ENCODE results near the gene CASKIN2. TPM values are rescaled to one million over a fixed set of nuclear protein-coding genes. Genes with fewer than 3 reads are reported as not detected.
"Not testable (repeated sequence)": the region's sequence is repeated elsewhere in the genome, so short reads cannot be mapped to it uniquely, and the experiment has no call there.

Gene CASKIN2
- total RNA-seq, 1 donor, result 0.10 TPM

- no peaks in the 10 kb centered on the region for H3K27me3 ChIP-seq (ENCODE audit: insufficient read depth, low read length)
- peaks cover 27% of the 10 kb centered on the region for H3K4me1 ChIP-seq (ENCODE audit: insufficient read depth, low read length)
- no peak overlapping the region for H3K4me3 ChIP-seq (ENCODE audit: low read length)
- no peaks in the 10 kb centered on the region for H3K9me3 ChIP-seq (ENCODE audit: low read depth, low read length)
These were observed 19.8 kb upstream of the CASKIN2 start for GRCh38 chr17:75535119-75535537.

GRCh38 chr17:75531721-75532072 is 16.4 kb upstream of the CASKIN2 start:
- H3K4me1 ChIP-seq (ENCODE audit: insufficient read depth, low read length), result peaks cover 33% of the 10 kb centered on the region
- no peaks in the 10 kb centered on the region for H3K27me3 ChIP-seq (ENCODE audit: insufficient read depth, low read length)
- no peaks in the 10 kb centered on the region for H3K9me3 ChIP-seq (ENCODE audit: low read depth, low read length)
- no peak overlapping the region for H3K4me3 ChIP-seq (ENCODE audit: low read length)

GRCh38 chr17:75530837-75531720 is 15.7 kb upstream of the CASKIN2 start:
- H3K4me1 ChIP-seq (ENCODE audit: insufficient read depth, low read length), result peaks cover 36% of the 10 kb centered on the region
- H3K4me3 ChIP-seq (ENCODE audit: low read length), result no peak overlapping the region
- peaks cover 5% of the 10 kb centered on the region for H3K27me3 ChIP-seq (ENCODE audit: insufficient read depth, low read length)
- H3K9me3 ChIP-seq (ENCODE audit: low read depth, low read length), result no peaks in the 10 kb centered on the region

GRCh38 chr17:75526555-75527270 is 11.4 kb upstream of the CASKIN2 start:
- H3K4me1 ChIP-seq (ENCODE audit: insufficient read depth, low read length), result peaks cover 24% of the 10 kb centered on the region
- no peaks in the 10 kb centered on the region for H3K9me3 ChIP-seq (ENCODE audit: low read depth, low read length)
- peaks cover 5% of the 10 kb centered on the region for H3K27me3 ChIP-seq (ENCODE audit: insufficient read depth, low read length)
- peak overlapping the region; percentile 51 for H3K4me3 ChIP-seq (ENCODE audit: low read length)

DNA sequence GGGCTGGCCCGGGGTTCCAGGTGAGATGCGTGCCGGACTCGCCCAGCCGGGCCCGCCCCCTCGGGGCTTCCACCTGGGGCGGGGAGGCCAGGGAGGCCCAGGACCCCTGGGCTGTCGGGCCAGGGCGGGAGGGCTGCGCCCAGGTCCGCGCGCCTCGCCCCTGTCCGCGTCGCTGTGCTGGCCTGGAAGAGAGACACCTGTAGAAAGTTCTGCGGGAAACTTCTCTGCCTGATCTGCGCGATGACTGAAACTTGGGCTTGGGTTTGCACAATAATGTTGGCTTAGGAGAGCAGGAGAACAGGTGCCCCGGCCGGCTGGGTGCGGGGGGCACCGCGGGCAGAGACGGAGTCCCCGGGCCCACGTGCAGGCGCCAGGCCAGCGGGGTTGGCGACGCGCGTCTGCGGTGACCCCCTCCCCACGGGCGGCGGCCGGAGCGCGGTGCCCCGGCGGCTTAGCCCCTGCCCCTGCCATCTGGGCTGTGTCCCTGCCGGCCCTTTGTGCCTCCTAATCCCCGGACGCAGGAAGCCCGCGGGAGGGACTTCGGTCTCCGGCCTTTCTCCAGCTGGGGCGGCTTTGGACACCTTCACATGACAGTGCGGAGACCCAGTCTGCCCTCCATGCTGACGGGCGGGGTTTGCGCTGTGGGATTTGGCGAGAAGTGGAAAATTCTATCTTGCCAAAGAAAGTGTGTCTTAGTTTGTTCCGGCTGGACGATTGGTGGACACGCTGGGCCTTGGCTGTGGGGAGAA is 10.6 kb upstream of the CASKIN2 start:
- Histone ChIP-seq H3K4me1 (ENCODE audit: insufficient read depth, low read length) (peaks cover 24% of the 10 kb centered on the region), H3K4me3 (ENCODE audit: low read length) (peak overlapping the region; percentile 51), H3K9me3 (ENCODE audit: low read depth, low read length) (no peaks in the 10 kb centered on the region), H3K27me3 (ENCODE audit: insufficient read depth, low read length) (peaks cover 5% of the 10 kb centered on the region)

DNA sequence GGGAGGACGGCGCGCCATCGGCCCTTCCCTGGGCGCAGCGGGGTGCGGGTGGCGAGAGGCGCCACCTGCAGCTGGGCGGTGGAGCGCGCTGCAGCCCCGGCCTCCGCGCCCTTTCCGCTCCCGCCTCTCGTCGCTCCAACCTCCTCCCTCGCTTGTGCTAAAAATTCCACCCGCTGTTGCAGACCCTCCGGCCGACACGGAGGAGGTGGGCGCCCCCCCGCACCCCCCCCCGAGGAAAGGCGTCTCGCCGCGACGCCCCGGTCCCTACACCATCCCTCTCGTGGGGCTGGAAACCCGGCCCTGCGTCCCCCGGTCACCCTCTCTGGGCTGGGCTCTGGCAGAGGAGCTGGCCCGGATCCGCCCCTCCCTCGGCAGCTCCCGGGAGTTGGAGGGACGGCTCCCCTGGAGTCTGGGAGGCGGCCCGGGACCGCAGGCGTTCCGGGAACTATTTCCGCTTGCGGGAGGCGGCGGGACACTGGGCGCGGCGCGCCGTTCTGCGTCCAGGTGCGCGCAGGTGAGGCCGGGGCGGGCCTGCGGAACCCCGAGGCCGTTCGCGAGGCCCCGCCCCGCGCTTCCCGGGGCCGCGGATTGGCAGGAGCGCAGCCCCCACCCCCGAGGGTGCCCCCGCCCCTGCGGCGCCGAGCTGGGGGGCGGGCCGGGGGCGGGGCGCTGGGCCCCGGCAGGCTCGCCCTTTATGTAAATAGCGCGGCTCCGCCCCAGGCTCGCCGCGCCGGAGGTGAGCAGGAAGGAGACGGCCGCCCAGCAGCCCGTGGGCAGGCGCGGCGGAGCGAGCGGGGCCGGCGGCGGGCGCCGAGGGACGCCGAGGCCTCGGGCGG is 9.9 kb upstream of the CASKIN2 start, which contains the start of gene LLGL2:
LLGL2 (plus strand) TSS at position 728 of the 836 bp plus-strand sequence. CDS start 17,730 bp downstream, outside the sequence.
- peaks cover 24% of the 10 kb centered on the region for H3K4me1 ChIP-seq (ENCODE audit: insufficient read depth, low read length)
- H3K27me3 ChIP-seq (ENCODE audit: insufficient read depth, low read length), result peaks cover 5% of the 10 kb centered on the region
- no peaks in the 10 kb centered on the region for H3K9me3 ChIP-seq (ENCODE audit: low read depth, low read length)
- H3K4me3 ChIP-seq (ENCODE audit: low read length), result peak within 1 kb of the TSS; percentile 51

DNA sequence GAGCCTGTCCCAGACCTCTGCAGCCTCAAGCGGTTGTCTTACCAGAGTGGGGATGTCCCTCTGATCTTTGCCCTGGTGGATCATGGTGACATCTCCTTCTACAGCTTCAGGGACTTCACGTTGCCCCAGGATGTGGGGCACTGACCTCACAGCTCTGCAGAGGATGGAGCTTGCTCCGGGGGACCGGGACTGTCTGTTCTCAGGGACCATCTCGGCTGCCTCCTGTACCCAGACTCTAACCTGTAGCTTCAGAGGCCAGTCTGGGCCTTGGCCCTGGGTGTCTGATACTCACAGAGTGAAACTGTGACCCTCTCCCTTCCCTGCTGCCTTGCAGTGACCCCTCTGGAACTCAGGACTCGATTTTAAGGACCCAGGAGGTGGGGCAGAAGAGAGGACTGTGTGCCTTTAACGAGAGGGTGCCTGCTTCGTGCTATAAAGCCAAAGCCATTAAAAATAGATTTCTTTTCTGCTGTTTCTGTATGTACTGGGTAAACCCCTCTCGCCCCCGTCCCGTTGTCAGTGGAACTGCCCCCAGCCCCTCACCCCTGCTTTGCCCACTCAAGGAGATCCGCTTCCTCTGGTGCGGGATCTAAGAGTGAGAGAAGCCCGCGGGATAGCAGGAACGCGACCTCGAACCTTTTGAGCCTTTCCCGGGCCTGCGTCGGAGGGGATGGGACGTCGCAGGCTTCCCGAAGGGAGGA is 9.1 kb upstream of the CASKIN2 start:
- peak overlapping the region; percentile 51 for H3K4me3 ChIP-seq (ENCODE audit: low read length)
- no peaks in the 10 kb centered on the region for H3K9me3 ChIP-seq (ENCODE audit: low read depth, low read length)
- H3K27me3 ChIP-seq (ENCODE audit: insufficient read depth, low read length), result peaks cover 5% of the 10 kb centered on the region
- peaks cover 25% of the 10 kb centered on the region for H3K4me1 ChIP-seq (ENCODE audit: insufficient read depth, low read length)

- H3K4me3 ChIP-seq (ENCODE audit: low read length), result no peak overlapping the region
- peaks cover 32% of the 10 kb centered on the region for H3K4me1 ChIP-seq (ENCODE audit: insufficient read depth, low read length)
- no peaks in the 10 kb centered on the region for H3K9me3 ChIP-seq (ENCODE audit: low read depth, low read length)
- H3K27me3 ChIP-seq (ENCODE audit: insufficient read depth, low read length), result peaks cover 5% of the 10 kb centered on the region
These were observed 8.3 kb upstream of the CASKIN2 start for GRCh38 chr17:75523647-75524046.

DNA sequence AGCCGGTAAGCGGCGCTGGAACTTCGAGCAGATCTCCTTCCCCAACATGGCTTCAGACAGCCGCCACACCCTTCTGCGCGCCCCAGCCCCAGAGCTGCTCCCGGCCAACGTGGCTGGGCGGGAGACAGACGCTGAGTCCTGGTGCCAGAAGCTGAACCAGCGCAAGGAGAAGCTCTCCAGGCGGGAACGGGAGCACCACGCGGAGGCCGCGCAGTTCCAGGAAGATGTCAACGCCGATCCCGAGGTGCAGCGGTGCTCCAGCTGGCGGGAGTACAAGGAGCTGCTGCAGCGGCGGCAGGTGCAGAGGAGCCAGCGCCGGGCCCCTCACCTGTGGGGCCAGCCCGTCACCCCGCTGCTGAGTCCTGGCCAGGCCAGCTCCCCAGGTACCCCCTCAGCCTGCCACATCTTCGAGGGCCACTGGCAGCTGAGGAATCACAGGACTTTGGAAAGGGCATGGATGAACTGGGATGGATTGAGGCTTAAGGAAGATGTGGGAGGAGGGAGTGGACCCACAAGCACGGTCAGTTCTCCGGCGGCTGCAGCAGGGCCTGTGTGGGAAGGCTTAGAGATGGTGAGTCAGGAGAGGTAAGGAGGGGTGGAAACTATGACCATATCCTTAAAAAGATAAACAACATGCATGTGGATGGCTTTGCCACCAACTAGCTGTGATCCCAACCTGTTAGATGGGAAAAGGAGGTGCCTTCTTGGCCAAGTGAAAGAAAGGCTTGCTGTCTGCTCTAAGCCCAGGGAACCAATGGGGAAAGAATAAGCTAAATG is 6.8 kb upstream of the CASKIN2 start:
- Histone ChIP-seq H3K27me3 (ENCODE audit: insufficient read depth, low read length) (peaks cover 5% of the 10 kb centered on the region), H3K4me3 (ENCODE audit: low read length) (no peak overlapping the region), H3K9me3 (ENCODE audit: low read depth, low read length) (no peaks in the 10 kb centered on the region), H3K4me1 (ENCODE audit: insufficient read depth, low read length) (peaks cover 46% of the 10 kb centered on the region)

- no peaks in the 10 kb centered on the region for H3K9me3 ChIP-seq (ENCODE audit: low read depth, low read length)
- H3K27me3 ChIP-seq (ENCODE audit: insufficient read depth, low read length), result peaks cover 1% of the 10 kb centered on the region
- peaks cover 42% of the 10 kb centered on the region for H3K4me1 ChIP-seq (ENCODE audit: insufficient read depth, low read length)
- no peak overlapping the region for H3K4me3 ChIP-seq (ENCODE audit: low read length)
These were observed 6.0 kb upstream of the CASKIN2 start for GRCh38 chr17:75521290-75521689.

DNA sequence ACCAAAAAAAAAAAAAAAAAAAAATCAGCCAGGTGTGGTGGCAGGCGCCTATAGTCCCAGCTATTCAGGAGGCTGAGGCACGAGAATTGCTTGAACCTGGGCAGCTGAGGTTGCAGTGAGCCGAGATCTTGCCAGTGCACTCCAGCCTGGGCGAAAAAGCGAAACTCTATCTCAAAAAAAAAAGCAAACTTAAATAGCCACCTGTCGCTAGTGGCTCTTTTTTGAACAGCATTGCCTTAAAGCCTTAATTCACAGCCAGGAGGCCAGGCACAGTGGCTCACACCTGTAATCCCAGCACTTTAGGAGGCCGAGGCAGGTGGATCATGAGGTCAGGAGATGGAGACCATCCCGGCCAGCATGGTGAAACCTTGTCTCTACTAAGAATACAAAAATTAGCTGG is 5.1 kb upstream of the CASKIN2 start:
- H3K27me3 ChIP-seq (ENCODE audit: insufficient read depth, low read length); H3K4me3 ChIP-seq (ENCODE audit: low read length); H3K9me3 ChIP-seq (ENCODE audit: low read depth, low read length): not testable (repeated sequence)
- peaks cover 42% of the 10 kb centered on the region for H3K4me1 ChIP-seq (ENCODE audit: insufficient read depth, low read length)

GRCh38 chr17:75518983-75519537 is 3.7 kb upstream of the CASKIN2 start:
- H3K4me1 ChIP-seq (ENCODE audit: insufficient read depth, low read length), result peaks cover 35% of the 10 kb centered on the region
- no peak overlapping the region for H3K4me3 ChIP-seq (ENCODE audit: low read length)
- peaks cover 4% of the 10 kb centered on the region for H3K27me3 ChIP-seq (ENCODE audit: insufficient read depth, low read length)
- H3K9me3 ChIP-seq (ENCODE audit: low read depth, low read length), result no peaks in the 10 kb centered on the region

DNA sequence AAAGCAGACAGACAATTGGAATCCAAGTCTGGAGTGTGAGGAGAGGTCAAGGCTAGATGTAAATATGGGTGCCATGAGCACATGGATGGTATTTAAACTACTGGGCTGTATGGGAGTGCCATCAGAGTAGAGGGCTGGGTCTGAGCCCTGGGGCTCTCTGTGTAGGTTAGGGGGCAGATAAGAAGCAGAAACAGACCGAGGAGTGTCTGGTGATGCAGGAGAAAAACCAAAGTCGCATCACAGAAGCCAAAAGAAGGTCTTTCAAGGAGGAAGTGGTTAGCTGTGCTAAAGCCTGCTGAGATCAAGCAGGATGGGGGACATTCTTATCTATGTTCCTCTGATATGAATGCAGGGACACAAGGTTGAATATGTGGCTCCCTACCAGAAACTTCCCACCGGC is 2.9 kb upstream of the CASKIN2 start:
- Histone ChIP-seq H3K27me3 (ENCODE audit: insufficient read depth, low read length) (peaks cover 4% of the 10 kb centered on the region), H3K4me1 (ENCODE audit: insufficient read depth, low read length) (peaks cover 35% of the 10 kb centered on the region), H3K9me3 (ENCODE audit: low read depth, low read length) (no peaks in the 10 kb centered on the region), H3K4me3 (ENCODE audit: low read length) (no peak overlapping the region)

Data from mononuclear cell (primary cell).